Activated T-helper 2 cell treated with anti-CD3 and anti-CD28 coated beads, Interferon-gamma antibody, Interleukin-2, Interleukin-4, amounts not matched to agents 10 μg/mL and 5 μg/mL and 100 μg/mL, durations not matched to agents 14 hours and 24 hours and 36 hours (primary cell): ENCODE measurements around the gene RMDN2. TPM values are rescaled to one million over a fixed set of nuclear protein-coding genes. Genes with fewer than 3 reads are reported as not detected.

ENCODE experiments used
- DNase-seq: peaks from one replicate; pipeline ENCODE4 v3.0.0; 2021; ENCODE audit warnings: low spot score
- H3K27ac Mint-ChIP-seq: one replicate; pipeline ENCODE4 v1.8.0; 2021; ENCODE audit warnings: mixed read lengths
- H3K27me3 Mint-ChIP-seq: one replicate; pipeline ENCODE4 v1.8.0; 2021; ENCODE audit warnings: low read depth, mixed read lengths
- H3K36me3 Mint-ChIP-seq: one replicate; pipeline ENCODE4 v1.8.0; 2021; ENCODE audit warnings: low read depth, mixed read lengths
- H3K4me1 Mint-ChIP-seq: one replicate; pipeline ENCODE4 v1.8.0; 2021; ENCODE audit warnings: low read depth, mixed read lengths
- H3K4me3 Mint-ChIP-seq: one replicate; pipeline ENCODE4 v1.8.0; 2021; ENCODE audit warnings: low read depth, mild to moderate bottlenecking, moderate library complexity, mixed read lengths
- H3K9me3 Mint-ChIP-seq: one replicate; pipeline ENCODE4 v1.8.0; 2021; ENCODE audit warnings: mixed read lengths
- intact Hi-C: fragments of 100-400 bp; cut with micrococcal nuclease; formaldehyde crosslinking; loops from one replicate; pipeline ENCODE4 v1.15.1; 2023
- total RNA-seq: library from RNA; stranded (reverse); gene quantifications from 2 replicates; pipeline ENCODE4 v1.2.3, GENCODE V29; 2022

RMDN2 gene
- total RNA-seq, 1 donor from 2014 or later = 0.89 TPM

DNA sequence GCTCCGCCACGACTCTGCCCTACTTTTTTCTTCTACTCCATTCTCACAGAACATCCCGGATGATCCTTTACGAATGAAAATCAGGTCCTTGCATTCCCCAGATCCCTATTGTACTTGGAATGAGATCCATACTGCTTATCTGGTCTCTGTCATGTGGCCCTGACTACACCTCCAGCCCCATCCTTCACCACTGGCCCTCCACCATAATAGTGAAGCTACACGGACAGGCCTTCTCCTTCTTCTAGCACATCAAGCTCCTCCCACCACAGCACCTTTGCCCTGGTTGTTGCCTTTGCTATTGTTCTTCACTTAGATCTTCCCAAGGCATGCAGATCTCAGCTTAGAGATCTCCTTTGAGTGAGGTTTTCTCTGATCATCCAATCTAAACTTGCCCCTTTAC is 20.1 kb upstream of the RMDN2 start:
- no peak for DNase-seq
- Mint-ChIP-seq H3K4me3 (no peak overlapping the region), H3K36me3 (no peaks in the 10 kb centered on the region), H3K27ac (no peak overlapping the region), H3K27me3 (peaks cover 29% of the 10 kb centered on the region), H3K4me1 (no peaks in the 10 kb centered on the region), H3K9me3 (no peaks in the 10 kb centered on the region)
- intact Hi-C loops = no loop called here

DNA sequence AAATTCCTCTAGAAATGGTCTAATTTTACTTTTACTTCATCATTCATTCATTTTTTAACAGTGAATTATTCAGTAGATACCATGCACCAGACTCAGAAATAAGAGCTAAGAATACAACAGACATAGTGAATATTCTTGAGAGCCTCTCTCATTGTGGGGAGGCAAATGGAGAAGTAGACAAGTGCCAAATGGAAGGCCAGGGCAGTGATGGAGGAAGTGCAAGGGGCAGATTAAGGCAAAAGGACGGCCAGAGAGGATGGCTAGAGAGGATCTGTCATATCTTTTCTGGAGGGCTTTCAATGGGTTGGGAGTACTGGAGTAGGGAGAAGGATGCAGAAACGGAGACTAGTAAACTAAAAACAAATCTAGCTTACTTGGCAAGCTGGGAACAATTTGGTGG is 19.0 kb upstream of the RMDN2 start:
- Mint-ChIP-seq H3K27me3 (peaks cover 29% of the 10 kb centered on the region), H3K9me3 (no peaks in the 10 kb centered on the region), H3K27ac (no peak overlapping the region), H3K4me3 (no peak overlapping the region), H3K36me3 (no peaks in the 10 kb centered on the region), H3K4me1 (no peaks in the 10 kb centered on the region)
- DNase-seq = no peak
- intact Hi-C loops = no loop called here

DNA sequence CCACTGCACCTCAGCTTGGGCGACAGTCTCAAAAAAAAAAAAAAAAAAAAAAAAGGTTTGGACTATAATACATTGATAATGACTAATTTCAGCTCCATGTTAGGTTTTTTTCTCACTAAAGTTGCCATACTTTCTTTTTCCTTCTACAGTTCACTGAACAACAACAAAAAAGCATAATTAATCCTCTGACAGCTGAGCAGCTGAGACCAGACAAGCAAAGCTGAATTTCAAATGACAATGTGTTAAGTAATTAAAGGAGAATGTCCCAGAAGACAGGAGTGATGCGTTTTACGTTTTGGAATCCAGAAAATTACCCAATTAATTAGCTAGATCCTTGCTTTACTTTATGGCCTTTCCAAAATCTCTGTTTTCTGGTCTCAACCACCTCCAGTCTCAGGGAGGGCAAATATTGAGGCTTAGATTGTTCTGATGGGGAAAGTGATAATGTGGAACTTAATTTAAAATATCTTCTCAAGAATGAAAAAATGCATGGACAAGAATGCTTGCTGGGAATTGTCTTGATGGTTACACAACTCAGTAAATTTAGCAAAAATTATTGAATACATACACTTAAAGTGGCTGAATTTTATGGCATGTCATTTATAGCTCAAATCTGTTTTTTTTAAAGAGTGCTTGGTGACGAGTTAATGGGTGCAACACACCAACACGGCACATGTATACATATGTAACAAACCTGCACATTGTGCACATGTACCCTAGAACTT is 17.4 kb upstream of the RMDN2 start:
- Mint-ChIP-seq H3K4me3 (no peak overlapping the region), H3K9me3 (no peaks in the 10 kb centered on the region), H3K27me3 (peaks cover 28% of the 10 kb centered on the region), H3K36me3 (no peaks in the 10 kb centered on the region), H3K27ac (no peak overlapping the region), H3K4me1 (no peaks in the 10 kb centered on the region)
- no peak for DNase-seq
- intact Hi-C loops = no loop called here

DNA sequence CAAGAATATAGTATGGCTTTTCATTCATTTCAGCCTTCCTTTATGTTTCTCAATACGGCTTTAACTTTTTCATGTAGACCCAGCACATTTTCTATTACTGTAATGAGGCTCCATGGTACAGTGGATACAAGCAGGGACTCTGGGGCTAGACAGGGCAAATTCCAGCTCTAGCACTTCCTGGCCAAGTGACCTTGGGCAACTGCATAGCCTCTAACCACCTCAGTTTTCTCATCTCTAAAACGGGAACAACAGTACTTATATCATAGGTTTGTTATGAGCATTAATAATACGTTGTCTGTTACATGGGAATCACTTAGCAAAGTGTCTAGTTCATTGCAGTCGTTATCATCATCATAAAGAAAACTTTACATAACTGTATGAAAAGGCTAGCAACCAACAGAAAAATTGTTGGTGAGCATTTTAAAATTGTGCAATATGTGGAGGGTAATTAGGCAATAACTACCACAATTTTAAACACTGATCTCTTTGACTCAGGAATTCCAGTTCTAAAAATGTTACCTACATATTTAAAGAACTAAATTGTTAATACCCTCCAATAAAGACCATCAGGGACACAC is 13.7 kb upstream of the RMDN2 start:
- Mint-ChIP-seq H3K4me3 (no peak overlapping the region), H3K27me3 (peaks cover 16% of the 10 kb centered on the region), H3K36me3 (no peaks in the 10 kb centered on the region), H3K9me3 (no peaks in the 10 kb centered on the region), H3K27ac (no peak overlapping the region), H3K4me1 (no peaks in the 10 kb centered on the region)
- intact Hi-C loops = no loop called here
- DNase-seq = no peak

DNA sequence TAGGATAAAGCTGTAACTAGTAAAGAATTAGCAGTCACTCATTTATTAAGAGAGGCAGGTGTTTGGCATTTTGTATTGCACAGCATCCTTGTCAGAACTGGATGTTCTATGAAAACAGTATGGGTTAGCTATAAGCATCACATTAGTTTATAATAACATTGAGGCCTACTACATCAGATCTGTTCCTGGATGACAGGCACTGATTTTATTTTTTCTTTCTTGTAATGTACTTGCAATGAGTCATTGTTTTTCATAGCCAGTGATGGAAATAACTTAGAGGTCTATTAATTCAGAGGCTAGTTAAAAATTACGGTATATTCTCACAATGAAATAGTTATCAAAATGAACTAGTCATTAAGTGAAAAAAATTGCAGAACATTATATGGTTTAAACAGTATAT is 13.0 kb upstream of the RMDN2 start:
- Mint-ChIP-seq H3K9me3 (no peaks in the 10 kb centered on the region), H3K27ac (no peak overlapping the region)
- intact Hi-C loops = no loop called here

DNA sequence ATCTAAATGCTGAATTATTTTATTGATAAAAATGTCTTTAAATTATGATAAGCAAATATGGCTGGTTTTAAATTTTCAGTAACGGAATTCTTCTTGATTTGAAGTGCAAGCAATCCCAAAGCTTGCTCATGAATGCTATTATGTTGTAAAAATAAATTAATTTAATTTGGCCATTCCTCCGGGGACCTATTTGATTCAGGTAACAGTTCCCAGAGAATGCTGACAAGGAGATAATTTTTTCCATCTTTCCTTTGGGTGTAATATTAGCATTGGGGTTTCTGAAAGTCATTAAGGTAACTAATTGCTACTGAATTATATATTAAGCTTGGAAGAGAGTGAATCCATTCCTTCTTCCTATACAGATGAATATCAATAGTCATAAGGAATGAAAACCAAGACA is 12.5 kb upstream of the RMDN2 start:
- Mint-ChIP-seq H3K4me1 (no peaks in the 10 kb centered on the region), H3K27me3 (peaks cover 12% of the 10 kb centered on the region), H3K27ac (no peak overlapping the region), H3K9me3 (no peaks in the 10 kb centered on the region), H3K36me3 (no peaks in the 10 kb centered on the region), H3K4me3 (no peak overlapping the region)
- intact Hi-C loops = no loop called here
- no peak for DNase-seq

More for the DNA sequence above, 13.0 kb upstream of the RMDN2 start:
- no peaks in the 10 kb centered on the region for H3K4me1 Mint-ChIP-seq
- no peak for DNase-seq
- H3K4me3 Mint-ChIP-seq = no peak overlapping the region
- peaks cover 14% of the 10 kb centered on the region for H3K27me3 Mint-ChIP-seq
- H3K36me3 Mint-ChIP-seq = no peaks in the 10 kb centered on the region

DNA sequence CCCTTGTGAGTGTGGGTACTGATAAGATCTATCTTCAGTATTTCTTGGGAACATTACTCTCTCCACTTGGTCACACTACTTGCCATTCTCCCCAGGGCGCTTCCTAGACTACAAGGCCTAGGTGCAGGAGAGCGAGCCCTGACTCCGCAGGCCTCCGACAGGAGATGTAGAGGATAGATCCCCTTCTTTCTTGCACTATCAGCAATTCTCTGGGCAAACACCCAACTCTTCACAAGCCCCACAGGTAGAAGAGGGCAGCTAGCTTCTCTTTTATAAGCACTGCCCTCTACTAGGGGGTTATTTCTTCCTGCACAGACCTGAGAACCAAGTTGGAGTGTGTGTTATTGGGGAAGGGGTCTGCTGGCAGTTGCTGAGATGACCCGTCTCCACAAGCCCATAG is 10.7 kb upstream of the RMDN2 start:
- Mint-ChIP-seq H3K36me3 (no peaks in the 10 kb centered on the region), H3K9me3 (no peaks in the 10 kb centered on the region), H3K4me3 (no peak overlapping the region), H3K27me3 (peaks cover 15% of the 10 kb centered on the region), H3K27ac (no peak overlapping the region), H3K4me1 (no peaks in the 10 kb centered on the region)
- DNase-seq = no peak
- intact Hi-C loops = no loop called here

DNA sequence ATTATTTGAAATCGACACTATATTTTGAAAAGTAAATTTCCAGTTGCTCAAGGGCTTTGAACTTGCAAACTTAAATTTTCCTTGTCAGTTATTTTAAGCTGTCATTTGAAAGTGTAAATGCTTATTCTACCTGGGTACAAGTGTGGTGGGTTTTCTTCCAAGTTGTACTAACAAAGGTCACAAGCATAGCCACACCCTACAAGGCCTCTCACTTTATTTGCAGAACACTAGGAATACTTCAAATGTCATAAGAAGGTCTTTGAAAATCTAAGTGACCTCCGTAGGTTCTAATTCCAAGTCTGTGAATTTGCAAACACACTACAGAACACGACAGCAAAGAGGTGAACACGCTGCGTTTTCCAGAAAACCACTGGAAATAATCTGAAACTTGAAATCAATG is 9.3 kb upstream of the RMDN2 start:
- Mint-ChIP-seq H3K36me3 (no peaks in the 10 kb centered on the region), H3K9me3 (no peaks in the 10 kb centered on the region), H3K4me3 (no peak overlapping the region), H3K27ac (no peak overlapping the region), H3K4me1 (no peaks in the 10 kb centered on the region), H3K27me3 (peaks cover 25% of the 10 kb centered on the region)
- no peak for DNase-seq
- intact Hi-C loops = no loop called here

DNA sequence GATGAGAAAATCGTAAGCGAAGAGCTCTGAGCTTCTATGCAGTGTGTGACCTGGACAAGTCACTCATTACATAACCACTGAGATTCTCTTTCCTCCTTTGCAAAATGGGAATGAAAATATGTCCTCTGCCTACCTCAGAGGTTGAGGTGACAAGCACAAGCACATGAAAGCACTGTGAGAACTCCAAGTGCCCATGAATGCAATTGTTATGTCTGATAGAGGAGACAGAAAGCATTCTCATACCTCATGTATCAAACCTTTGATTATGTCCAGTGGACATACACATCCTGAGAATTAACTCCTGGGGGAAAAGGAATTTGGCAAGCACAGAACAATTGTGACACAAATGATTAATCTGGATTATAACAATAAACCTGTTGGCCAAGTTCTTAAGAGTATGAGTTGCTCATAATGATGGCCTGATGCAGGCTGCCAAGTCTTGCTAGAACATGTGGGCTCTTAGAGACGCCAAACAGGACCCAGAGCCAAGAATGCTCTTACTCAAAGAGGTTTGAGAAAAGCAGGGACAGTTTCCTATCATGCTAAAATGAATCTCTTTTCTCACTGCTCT is 8.5 kb upstream of the RMDN2 start:
- Mint-ChIP-seq H3K27ac (no peak overlapping the region), H3K4me1 (no peaks in the 10 kb centered on the region), H3K27me3 (peaks cover 28% of the 10 kb centered on the region), H3K4me3 (no peak overlapping the region), H3K9me3 (no peaks in the 10 kb centered on the region), H3K36me3 (no peaks in the 10 kb centered on the region)
- no peak for DNase-seq
- intact Hi-C loops = no loop called here

DNA sequence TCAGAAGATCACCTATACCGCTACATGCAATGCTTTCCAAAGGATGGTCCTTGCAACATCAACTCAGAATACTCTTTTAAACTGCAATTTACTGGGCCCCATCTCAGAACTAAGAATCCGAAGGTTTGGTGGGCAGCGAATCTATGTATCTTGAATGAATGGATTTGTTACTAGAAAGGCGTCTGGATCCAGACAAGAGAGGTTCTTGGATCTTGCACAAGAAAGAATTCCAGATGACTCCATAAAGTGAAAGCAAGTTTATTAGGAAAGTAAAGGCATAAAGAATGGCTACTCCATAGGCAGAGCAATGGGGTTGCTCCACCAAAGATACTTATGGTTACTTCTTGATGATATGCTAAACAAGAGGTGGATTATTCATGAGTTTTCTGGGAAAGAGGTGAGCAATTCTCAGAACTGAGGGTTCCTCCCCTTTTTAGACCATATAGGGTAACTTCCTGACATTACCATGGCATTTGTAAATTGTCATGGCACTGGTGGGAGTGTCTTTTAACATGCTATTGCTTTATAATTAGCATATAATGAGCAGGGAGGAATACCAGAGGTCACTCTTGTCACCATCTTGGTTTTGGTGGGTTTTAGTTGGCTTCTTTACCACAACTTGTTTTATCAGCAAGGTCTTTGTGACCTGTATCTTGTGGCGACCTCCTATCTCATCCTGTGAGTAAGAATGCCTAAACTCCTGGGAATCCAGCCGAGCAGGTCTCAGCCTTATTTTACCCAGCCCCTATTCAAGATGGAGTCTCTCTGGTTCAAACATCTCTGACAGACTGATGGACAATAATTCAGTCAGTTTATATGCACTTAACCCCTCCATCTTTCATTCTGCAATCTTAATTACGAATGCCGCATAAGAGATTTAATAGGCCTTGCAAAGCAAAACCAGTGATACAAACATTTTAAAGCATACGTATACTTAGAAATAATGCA is 7.5 kb upstream of the RMDN2 start:
- no peak for DNase-seq
- Mint-ChIP-seq H3K4me1 (no peaks in the 10 kb centered on the region), H3K4me3 (no peak overlapping the region), H3K27ac (no peak overlapping the region), H3K9me3 (no peaks in the 10 kb centered on the region), H3K27me3 (peaks cover 33% of the 10 kb centered on the region), H3K36me3 (no peaks in the 10 kb centered on the region)
- intact Hi-C loops = no loop called here

DNA sequence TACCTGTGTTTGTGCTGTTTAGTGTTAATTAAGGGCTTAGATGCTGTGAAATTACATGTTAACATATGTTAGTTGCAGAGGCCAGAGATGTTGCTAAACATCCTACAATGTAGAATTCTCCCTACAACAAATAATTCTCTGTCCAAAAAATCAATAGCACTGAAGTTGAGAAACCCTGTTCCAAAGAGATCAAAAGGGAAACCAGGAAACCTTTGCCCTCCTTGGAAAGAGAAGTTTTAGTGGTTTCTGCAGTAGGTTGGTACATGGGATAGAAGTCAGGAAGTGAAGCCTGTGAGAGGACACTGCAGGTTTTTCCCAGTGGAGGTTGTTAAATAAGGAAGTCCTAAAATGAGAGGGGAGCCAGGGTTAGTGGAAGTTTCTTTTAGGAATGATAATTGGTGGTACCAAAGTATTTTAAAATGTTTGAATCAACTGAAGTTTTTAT is 6.3 kb upstream of the RMDN2 start:
- no peak overlapping the region for H3K4me3 Mint-ChIP-seq
- H3K4me1 Mint-ChIP-seq = no peaks in the 10 kb centered on the region
- H3K36me3 Mint-ChIP-seq = no peaks in the 10 kb centered on the region
- H3K27ac Mint-ChIP-seq = no peak overlapping the region
- peaks cover 43% of the 10 kb centered on the region for H3K27me3 Mint-ChIP-seq
- no peaks in the 10 kb centered on the region for H3K9me3 Mint-ChIP-seq
- DNase-seq = no peak
- intact Hi-C loops = no loop called here

DNA sequence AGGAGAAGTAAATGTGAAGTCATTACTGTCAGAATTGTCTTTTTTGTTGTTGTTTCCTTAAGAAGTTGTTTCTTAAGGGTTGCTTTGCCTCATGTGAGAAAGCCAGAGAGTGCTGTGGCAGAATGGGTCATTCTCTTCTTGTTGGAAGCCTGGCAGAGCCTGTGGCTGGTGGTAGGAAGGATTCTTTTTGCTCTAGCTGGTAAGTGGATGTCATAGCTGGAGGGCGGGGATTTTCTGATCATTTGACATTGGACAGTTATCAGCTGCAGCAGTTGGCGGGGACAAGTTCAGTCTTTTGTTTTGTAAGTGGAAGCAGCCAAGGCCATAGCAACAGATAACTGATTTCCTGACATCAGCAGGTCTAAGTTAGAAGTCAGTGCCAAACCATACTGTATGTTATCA is 5.5 kb upstream of the RMDN2 start:
- Mint-ChIP-seq H3K27ac (no peak overlapping the region), H3K4me1 (peaks cover 3% of the 10 kb centered on the region), H3K9me3 (no peaks in the 10 kb centered on the region), H3K36me3 (no peaks in the 10 kb centered on the region), H3K4me3 (no peak overlapping the region), H3K27me3 (peaks cover 51% of the 10 kb centered on the region)
- intact Hi-C loops = no loop called here
- no peak for DNase-seq

DNA sequence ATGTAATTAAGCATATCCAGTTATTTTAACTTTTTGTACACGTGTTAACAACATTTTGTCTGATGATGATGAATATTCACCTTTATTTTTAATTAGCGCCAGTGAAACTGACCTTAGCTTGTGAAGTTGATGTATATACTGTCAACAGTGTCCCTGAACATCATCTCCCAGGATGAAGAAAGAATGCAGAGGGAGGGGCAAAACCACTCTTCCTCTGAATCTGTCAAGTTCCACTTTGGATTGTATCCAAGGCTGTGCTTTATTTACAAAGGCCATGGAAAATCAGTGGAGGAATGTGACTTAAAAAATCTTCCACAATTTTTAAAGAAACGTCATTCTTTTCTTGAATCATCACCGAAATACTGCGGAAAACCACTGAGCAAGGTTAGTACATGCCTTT is 4.5 kb upstream of the RMDN2 start:
- no peaks in the 10 kb centered on the region for H3K9me3 Mint-ChIP-seq
- H3K4me1 Mint-ChIP-seq = peaks cover 5% of the 10 kb centered on the region
- no peak overlapping the region for H3K4me3 Mint-ChIP-seq
- DNase-seq = no peak
- H3K27ac Mint-ChIP-seq = no peak overlapping the region
- H3K36me3 Mint-ChIP-seq = no peaks in the 10 kb centered on the region
- intact Hi-C loops = no loop called here
- peaks cover 50% of the 10 kb centered on the region for H3K27me3 Mint-ChIP-seq
